H4 (cell line): ENCODE results near the gene DNAJC12. TPM values are rescaled to one million over a fixed set of nuclear protein-coding genes. Genes with fewer than 3 reads are reported as not detected.
"Not testable (repeated sequence)": the region's sequence is repeated elsewhere in the genome, so short reads cannot be mapped to it uniquely, and the experiment has no call there.

ENCODE experiments used
- DNase-seq: peaks from one replicate; pipeline ENCODE4 v3.0.0-alpha.2; 2015; ENCODE audit warnings: low spot score
- total RNA-seq: library from RNA; depleted of rRNA; stranded (reverse); fragments of >200 nt; shearing (Covaris generic); gene quantifications from 2 replicates; pipeline ENCODE4 v1.2.3, GENCODE V29; 2014

Gene DNAJC12
- total RNA-seq, 1 experiment from 2014 or later, result 20.0 TPM

GRCh38 chr10:67839951-67840350 lies 2.0 kb upstream of the DNAJC12 start:
- no peak for DNase-seq

GRCh38 chr10:67839511-67839910 lies 1.5 kb upstream of the DNAJC12 start:
- DNase-seq, result not testable (repeated sequence)

- DNase-seq, result no peak
These were observed 1.0 kb downstream of the DNAJC12 start for GRCh38 chr10:67836972-67837371.

GRCh38 chr10:67836488-67836887 lies 1.5 kb downstream of the DNAJC12 start:
- DNase-seq, result no peak

GRCh38 chr10:67835541-67836394 lies 2.2 kb downstream of the DNAJC12 start:
- not testable (repeated sequence) for DNase-seq

- no peak for DNase-seq
These were observed 3.6 kb downstream of the DNAJC12 start for GRCh38 chr10:67834375-67834774.

GRCh38 chr10:67827811-67828210 lies 10.2 kb downstream of the DNAJC12 start:
- DNase-seq, result no peak

- peak; percentile 53 for DNase-seq
These were observed 18.2 kb downstream of the DNAJC12 start for GRCh38 chr10:67819768-67820204.

GRCh38 chr10:67818323-67818722 lies 19.7 kb downstream of the DNAJC12 start:
- peak; percentile 23 for DNase-seq

GRCh38 chr10:67816719-67817118 lies 21.3 kb downstream of the DNAJC12 start:
- DNase-seq, result no peak

GRCh38 chr10:67815571-67816059 lies 22.4 kb downstream of the DNAJC12 start:
- DNase-seq, result peak; percentile 63

- DNase-seq, result no peak
These were observed 26.0 kb downstream of the DNAJC12 start for GRCh38 chr10:67812007-67812406.

- DNase-seq, result no peak
These were observed 28.9 kb downstream of the DNAJC12 start for GRCh38 chr10:67809107-67809506.

GRCh38 chr10:67808704-67809103 lies 29.3 kb downstream of the DNAJC12 start:
- no peak for DNase-seq

- no peak for DNase-seq
These were observed 30.0 kb downstream of the DNAJC12 start for GRCh38 chr10:67807855-67808456.

GRCh38 chr10:67804395-67804678 lies 33.7 kb downstream of the DNAJC12 start:
- DNase-seq, result no peak

GRCh38 chr10:67803588-67804394 lies 34.2 kb downstream of the DNAJC12 start:
- DNase-seq, result no peak

GRCh38 chr10:67802767-67803538 lies 35.0 kb downstream of the DNAJC12 start:
- no peak for DNase-seq

- no peak for DNase-seq
These were observed 36.9 kb downstream of the DNAJC12 start for GRCh38 chr10:67801118-67801517.

- no peak for DNase-seq
These were observed 43.0 kb downstream of the DNAJC12 start for GRCh38 chr10:67794909-67795460.

- DNase-seq, result no peak
These were observed 43.7 kb downstream of the DNAJC12 start for GRCh38 chr10:67794256-67794655.
